HEK293T (cell line): Measurements from ENCODE around the gene COL23A1.

Experiments used
- FOXK2 ChIP-seq: fragments of 450-650 bp; IDR thresholded peaks from 2 replicates; pipeline ENCODE4 v1.6.1; 2016; ENCODE audit warnings: mild to moderate bottlenecking
- FOXM1 ChIP-seq: fragments of 450-650 bp; IDR thresholded peaks from 2 replicates; pipeline ENCODE4 v1.6.1; 2017; ENCODE audit warnings: mild to moderate bottlenecking, borderline replicate concordance
- TARDBP ChIP-seq: fragments of 450-650 bp; IDR thresholded peaks from 2 replicates; pipeline ENCODE4 v1.6.1; 2016
- ZNF384 ChIP-seq: fragments of 450-650 bp; IDR thresholded peaks from 2 replicates; pipeline ENCODE4 v1.6.1; 2016

- no peak for TF ChIP-seq FOXM1
- TF ChIP-seq FOXK2, result no peak
- TF ChIP-seq ZNF384, result no peak
- TF ChIP-seq TARDBP, result no peak
Measured at GRCh38 chr5:178256746-178257145, 333.4 kb downstream of the COL23A1 start.
